ENCODE data around the gene SLC7A10. TPM values are rescaled to one million over a fixed set of nuclear protein-coding genes. Genes with fewer than 3 reads are reported as not detected.

The SLC7A10 gene
- total RNA-seq, 4 donors from 2014 or later, result not detected

- intact Hi-C loops (cut with DNase I; ENCODE audit: low total_unique reads), result loop anchor here (2.0 kb wide), 1 partner anchor 166 kb away; no protein-coding TSS in a partner anchor
- Histone ChIP-seq H3K4me3 (no peak overlapping the region), H3K9me3 (peaks cover 0 to 6% of the 10 kb centered on the region in 2 donors), H3K27ac (no peak overlapping the region), H3K36me3 (no peaks in the 10 kb centered on the region), H3K4me1 (peaks cover 0 to 5% of the 10 kb centered on the region in 2 donors), H3K27me3 (no peaks in the 10 kb centered on the region)
- no peak for DNase-seq
- TF ChIP-seq, protein P1, sequence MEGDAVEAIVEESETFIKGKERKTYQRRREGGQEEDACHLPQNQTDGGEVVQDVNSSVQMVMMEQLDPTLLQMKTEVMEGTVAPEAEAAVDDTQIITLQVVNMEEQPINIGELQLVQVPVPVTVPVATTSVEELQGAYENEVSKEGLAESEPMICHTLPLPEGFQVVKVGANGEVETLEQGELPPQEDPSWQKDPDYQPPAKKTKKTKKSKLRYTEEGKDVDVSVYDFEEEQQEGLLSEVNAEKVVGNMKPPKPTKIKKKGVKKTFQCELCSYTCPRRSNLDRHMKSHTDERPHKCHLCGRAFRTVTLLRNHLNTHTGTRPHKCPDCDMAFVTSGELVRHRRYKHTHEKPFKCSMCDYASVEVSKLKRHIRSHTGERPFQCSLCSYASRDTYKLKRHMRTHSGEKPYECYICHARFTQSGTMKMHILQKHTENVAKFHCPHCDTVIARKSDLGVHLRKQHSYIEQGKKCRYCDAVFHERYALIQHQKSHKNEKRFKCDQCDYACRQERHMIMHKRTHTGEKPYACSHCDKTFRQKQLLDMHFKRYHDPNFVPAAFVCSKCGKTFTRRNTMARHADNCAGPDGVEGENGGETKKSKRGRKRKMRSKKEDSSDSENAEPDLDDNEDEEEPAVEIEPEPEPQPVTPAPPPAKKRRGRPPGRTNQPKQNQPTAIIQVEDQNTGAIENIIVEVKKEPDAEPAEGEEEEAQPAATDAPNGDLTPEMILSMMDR (IDR thresholded peaks at IDR 0.05), result no peak
- TF ChIP-seq POLR2A (IDR thresholded peaks at IDR 0.05), result no peak
Measured at GRCh38 chr19:33241091-33241529, 15.5 kb upstream of the SLC7A10 start.

- no peak overlapping the region for H3K4me3 ChIP-seq
- TF ChIP-seq POLR2A (IDR thresholded peaks at IDR 0.05), result no peak
- TF ChIP-seq, protein P1 (IDR thresholded peaks at IDR 0.05), result no peak
- no peak overlapping the region for H3K27ac ChIP-seq
- no peaks in the 10 kb centered on the region for H3K9me3 ChIP-seq
- peaks cover 0 to 5% of the 10 kb centered on the region in 2 donors for H3K4me1 ChIP-seq
- DNase-seq, result no peak
- H3K36me3 ChIP-seq, result no peaks in the 10 kb centered on the region
- no peaks in the 10 kb centered on the region for H3K27me3 ChIP-seq
- intact Hi-C loops (cut with DNase I; ENCODE audit: low total_unique reads), result loop anchor here (2.0 kb wide), 1 partner anchor 167 kb away; no protein-coding TSS in a partner anchor
Measured at GRCh38 chr19:33240181-33240771, 14.6 kb upstream of the SLC7A10 start.

DNA sequence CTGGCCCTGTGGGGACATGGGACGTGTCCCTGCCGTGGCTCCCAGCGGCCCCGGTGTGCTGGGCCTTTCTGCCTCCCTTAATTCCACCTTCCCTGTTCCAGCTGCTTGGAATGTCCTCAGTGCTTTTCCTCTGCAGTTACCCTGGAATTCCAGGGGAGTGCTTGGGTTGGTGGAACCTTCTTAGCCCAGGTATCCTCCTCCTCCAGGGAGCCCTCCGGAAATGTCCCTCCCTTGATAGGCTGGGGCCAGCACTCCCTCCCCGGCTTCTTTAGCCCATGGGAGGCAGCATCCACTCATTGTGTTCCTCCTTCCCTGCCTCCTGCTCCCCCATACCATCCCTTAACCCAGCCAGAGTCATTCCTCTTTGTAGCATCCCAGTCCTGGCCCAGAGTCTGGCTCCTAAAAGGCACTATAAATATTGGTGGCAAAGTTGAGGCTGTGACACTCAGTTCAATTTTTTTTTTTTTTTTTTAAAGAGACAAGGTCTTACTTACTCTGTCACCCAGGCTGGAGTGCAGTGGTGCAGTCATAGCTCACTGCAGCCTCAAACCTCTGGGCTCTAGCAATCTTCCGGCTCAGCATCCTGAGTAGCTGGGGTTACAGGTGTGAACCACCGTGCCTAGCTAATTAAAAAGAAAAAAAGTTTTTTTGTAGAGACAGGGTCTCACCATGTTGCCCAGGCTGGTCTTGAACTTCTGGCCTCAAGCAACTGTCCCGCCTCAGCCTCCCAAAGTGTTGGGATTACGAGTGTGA is 13.7 kb upstream of the SLC7A10 start:
- no peak overlapping the region for H3K27ac ChIP-seq
- no peak for TF ChIP-seq POLR2A (IDR thresholded peaks at IDR 0.05)
- TF ChIP-seq, protein P1 (IDR thresholded peaks at IDR 0.05), result no peak
- intact Hi-C loops (cut with DNase I; ENCODE audit: low total_unique reads), result no loop called here
- no peaks in the 10 kb centered on the region for H3K9me3 ChIP-seq
- no peak for DNase-seq
- H3K4me1 ChIP-seq, result peaks cover 0 to 5% of the 10 kb centered on the region in 2 donors
- H3K36me3 ChIP-seq, result no peaks in the 10 kb centered on the region
- H3K27me3 ChIP-seq, result no peaks in the 10 kb centered on the region
- H3K4me3 ChIP-seq, result no peak overlapping the region

- no peak for DNase-seq
- TF ChIP-seq POLR2A (IDR thresholded peaks at IDR 0.05), result no peak
- TF ChIP-seq, protein P1 (IDR thresholded peaks at IDR 0.05), result no peak
- intact Hi-C loops (cut with DNase I; ENCODE audit: low total_unique reads), result no loop called here
- H3K36me3 ChIP-seq, result no peaks in the 10 kb centered on the region
- peaks cover 0 to 5% of the 10 kb centered on the region in 2 donors for H3K4me1 ChIP-seq
- H3K27ac ChIP-seq, result no peak overlapping the region
- no peak overlapping the region for H3K4me3 ChIP-seq
- no peaks in the 10 kb centered on the region for H3K9me3 ChIP-seq
- no peaks in the 10 kb centered on the region for H3K27me3 ChIP-seq
Measured at GRCh38 chr19:33238481-33239149, 13.0 kb upstream of the SLC7A10 start.
